ENCODE measurements around the gene GAREM2.
"Not testable (repeated sequence)": the region's sequence is repeated elsewhere in the genome, so short reads cannot be mapped to it uniquely, and the experiment has no call there.

GAREM2 gene

DNA sequence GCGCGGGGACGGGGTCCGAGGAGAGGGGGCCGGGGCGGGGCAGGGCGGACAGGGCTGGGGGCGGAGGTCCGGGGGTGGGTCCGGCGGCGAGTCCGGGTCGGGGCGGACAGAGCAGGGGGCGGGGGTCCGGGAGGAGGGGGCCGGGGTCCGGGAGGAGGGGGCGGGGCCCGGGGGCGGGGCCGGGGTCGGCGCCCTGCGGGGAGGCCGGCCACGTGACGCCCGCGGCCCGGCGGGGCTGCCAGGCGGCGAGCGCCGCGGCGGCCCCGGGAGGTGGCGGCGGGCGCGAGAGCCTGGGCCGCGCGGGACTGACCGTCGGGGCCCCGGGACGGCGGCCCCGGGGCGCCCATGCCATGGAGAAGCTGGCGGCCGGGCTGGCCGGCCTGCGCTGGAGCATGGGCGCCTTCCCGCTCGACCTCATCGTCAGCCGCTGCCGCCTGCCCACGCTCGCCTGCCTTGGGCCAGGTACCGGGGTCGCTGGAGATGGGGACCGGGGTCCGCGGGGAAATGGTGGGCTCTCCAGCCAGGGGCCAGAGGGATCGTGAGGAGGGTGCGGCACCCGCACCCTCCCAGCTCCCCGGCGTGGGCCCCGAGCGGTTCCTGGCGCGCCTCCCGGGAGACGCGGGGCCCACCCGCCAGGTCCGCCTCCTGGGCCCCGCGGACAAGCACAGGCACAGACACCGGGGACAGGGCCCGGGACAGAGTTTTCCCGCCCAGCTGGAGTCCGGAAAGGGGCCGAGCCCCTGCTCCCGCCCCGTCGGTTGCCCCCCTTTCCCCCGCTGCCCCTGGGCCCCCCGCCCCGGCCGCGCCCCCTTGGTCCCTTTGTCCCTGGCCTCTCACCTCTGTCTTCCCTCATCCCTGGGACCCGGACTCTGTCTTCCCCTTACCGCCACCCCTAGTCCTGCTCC is at the start of gene GAREM2:
TSS of gene GAREM2 (plus strand) at position 218 of the 905 bp plus-strand sequence. CDS start at position 351, 133 bp downstream.
- peak; percentile 69 for DNase-seq (ENCODE audit: low spot score)

DNA sequence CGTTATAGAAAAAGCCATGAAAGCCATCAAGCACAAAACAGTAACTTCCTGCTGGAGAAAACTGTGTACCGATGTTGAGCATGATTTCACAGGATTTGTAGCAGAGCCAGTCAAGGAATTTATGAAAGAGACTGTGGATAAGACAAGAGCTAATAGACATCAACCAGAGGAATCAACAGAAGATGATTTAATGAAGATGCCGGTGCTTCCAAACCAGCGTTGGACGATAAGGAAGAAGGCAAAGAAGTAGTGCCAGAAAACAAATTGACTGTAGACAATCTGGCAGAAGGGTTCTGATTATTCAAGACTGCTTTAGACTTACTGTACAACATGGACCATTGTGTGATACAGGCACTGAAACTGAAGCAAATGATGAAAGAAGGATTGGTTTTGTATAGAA is 49.5 kb upstream of the GAREM2 start:
- DNase-seq (ENCODE audit: low spot score), result no peak

DNA sequence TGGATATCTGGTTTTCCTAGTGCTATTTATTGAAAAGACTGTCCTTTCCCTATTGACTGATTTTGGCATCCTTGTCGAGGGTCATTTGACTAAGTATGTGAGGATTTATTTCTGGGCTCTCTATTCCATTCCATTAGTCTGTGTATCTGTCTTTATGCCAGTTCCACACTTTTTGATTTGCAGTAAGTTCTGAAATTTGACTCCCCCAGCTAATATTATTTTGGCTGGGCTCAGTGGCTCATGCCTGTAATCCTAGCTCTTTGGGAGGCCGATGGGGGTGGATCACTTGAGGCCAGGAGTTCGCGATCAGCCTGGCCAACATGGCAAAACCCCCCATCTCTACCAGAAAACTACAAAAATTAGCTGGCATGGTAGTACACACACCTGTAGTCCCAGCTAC is 46.8 kb upstream of the GAREM2 start:
- DNase-seq (ENCODE audit: low spot score), result no peak

DNA sequence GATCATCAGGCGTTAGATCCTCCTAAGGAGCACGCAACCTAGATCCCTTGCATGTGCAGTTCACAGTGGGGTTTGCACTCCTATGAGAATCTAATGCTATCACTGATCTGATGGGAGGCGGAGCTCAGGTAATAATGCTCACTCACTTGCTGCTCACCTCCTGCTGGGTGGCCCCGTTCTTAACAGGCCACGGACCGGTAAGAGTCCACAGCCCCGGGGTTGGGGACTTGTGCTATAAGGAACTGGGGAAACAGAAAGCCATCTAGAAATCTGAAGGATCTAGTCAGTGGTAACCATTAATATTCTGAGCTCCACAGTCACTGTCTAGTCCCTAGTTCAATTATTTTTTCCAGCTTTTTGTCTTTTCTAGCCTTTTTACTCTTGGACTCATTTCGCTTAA is 44.7 kb upstream of the GAREM2 start:
- DNase-seq (ENCODE audit: low spot score), result no peak

DNA sequence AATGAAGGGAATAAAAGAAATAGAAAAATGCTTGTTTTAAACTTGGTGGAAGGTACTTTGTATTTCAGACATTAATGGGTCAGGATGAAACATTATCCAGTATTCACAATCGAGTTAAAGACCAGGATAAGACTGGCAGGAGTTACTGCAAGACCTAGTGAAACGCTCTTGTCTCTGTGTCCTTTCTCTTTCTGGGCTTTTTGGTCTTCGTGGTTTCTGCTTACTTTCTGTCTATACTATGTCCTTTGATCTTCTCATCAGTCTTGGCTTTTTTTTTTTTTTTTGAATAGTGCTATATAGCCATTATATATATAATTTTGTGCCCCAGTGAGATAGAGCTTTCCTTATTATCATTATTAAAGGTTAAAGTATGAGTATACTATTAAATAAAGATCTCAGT is 42.1 kb upstream of the GAREM2 start:
- DNase-seq (ENCODE audit: low spot score), result no peak

DNA sequence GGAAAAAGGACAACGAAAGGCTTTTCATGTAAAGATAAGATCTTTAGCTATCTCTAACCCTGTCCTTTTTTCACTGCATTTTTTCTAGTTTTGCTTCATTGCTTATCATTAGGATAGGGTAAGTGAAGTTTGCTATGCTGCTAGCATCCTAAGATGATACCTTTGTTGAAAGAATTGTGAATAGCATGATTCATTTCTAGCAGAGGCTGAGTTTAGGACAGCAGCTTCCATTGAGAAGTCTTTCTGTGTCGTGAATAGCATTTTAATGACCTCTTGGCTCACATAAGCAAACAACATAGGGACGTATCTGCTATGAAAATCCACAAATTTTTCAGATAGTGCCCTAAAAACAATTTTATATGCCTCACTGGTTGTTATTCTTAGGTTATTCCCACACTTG is 36.4 kb upstream of the GAREM2 start:
- DNase-seq (ENCODE audit: low spot score), result no peak

DNA sequence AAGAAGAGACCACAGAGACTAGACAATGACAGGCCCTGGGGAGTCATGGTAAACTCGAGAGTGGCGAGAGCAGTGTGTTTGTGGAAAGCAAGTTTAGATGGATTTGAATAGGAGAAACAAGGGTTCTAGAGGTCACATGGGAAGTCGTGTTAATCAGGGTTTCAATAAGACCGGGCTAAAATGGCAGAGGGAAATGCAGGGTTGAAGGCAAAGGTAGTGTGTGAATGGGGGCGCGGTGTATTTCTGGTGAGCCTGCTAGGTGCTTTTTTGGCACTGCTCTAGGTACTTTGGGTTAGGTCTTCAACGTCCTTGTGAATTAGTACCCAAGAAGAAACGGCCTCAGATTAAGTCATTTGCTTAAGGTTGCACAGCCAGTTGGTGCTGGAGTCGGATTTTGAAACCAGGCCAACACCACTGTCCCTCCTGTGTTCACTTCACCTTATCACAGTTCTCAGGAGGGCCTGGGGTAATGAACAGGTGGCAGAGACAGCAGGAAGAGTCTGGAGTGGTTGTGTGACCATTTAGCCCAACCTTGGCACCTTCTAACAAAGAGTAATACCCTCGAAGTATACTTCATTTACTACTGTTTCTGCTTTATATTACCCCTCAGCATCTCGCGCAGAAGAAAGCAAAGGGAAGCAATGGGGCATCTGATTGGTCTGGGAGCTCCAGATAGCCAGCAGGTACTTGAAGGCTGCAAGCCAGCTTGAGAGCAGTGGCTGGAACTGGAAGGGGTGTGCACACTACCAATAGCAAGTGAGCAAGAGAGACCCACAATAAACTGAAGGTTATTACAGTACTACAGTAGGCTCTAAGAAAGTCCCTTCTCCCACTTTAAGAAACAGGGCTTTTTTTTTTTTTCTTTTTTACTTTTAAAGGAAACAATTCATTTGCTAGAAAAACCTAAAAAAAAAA is 33.4 kb upstream of the GAREM2 start:
- no peak for DNase-seq (ENCODE audit: low spot score)

DNA sequence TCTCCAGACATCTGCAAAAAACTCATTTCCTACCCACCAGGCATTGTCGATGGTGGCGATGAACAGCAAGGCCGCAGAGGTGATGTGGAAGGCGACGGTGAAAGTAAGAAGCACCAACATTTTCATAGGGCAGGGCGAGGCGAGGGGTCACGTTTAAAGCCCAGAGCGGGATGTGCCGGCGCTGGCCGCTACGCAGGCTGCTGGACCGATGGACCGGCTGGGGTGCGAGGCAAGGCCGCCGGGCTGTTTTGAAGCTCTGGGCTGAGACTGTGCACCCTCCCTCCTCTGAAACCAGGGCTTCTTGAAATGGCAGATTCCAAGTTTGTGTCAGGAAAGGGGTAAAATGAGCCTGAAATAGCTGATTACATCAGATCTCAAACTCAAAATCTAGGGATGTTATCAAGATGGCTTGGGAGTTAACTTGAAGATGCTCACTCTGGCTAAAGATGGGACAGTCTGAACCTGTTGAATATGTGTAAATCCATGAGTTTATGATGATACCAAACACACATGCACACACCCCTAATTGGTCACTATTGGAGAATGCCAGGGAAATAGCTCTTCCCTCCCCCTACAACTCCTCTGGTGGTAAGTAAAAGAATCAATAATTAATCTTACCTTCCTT is 31.6 kb upstream of the GAREM2 start:
- DNase-seq (ENCODE audit: low spot score), result no peak

DNA sequence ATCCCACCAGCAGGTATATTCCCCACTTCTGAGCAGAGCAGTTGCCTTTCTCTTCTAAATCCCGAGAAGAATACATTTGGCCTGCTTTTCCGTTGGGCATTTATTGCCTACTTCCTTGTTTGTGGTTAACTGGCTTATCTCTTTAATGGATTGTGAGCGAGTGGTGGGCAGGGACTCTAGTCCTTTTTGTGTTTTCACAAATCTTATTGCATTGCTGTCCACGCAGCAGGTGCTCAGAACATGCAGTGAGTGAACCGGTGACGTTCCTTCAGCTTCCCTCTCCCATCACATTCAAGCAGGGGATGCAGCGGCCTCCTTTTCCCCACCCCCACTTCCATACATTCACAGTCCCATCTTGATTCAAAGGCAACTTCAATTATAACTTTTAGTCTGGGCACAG is 28.9 kb upstream of the GAREM2 start:
- DNase-seq (ENCODE audit: low spot score), result peak; percentile 30

DNA sequence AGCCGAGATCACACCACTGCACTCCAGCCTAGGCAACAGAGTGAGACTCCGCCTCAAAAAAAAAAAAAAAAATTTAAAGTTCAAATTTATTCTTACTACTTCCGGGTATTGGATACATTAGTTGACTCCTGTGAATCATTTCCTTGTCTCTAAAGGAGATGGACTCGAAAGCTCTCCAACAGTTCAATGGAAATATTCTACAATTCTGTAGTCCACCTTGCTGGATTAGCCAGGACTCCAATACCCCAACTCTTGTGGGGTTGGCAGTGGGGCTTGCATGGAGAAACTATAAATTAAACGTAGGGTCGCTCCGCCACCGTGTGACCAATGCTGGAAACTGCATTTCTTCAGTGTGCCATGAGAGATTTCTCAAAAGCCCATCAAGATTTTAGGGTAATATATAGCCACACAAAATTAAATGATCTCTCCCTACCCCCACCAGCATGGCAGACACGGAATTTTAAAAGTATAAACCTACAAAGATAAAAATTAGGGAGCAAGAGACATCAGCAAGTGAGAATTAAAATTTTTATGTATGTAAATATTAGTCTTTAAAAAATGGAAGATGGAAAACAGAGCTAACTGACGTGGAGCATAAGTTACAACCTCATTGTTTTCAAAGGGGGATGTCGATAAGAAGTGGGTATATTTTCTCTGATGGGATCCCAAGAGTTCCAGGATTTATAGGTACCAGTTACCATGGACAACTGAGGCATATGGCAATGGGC is 27.8 kb upstream of the GAREM2 start:
- DNase-seq (ENCODE audit: low spot score), result peak; percentile 55

DNA sequence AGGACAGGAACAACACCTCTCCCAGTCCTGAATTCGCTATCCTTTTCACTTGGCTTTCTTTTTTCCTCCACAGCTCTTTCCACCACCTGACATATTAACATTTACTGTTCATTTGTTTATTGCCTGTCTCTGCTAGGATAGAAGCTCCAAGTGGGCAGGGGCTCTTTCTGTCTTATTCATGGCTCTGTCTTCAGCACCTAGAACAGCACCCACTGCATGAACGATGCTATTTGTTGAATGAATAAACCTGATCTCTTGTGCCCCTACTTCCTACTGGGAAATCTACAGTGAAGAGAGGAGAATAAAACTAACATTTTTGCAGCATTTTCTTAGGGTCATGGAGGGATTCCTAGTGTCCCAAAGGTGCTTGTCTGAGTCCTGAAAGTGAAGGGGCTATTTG is 24.4 kb upstream of the GAREM2 start:
- no peak for DNase-seq (ENCODE audit: low spot score)

DNA sequence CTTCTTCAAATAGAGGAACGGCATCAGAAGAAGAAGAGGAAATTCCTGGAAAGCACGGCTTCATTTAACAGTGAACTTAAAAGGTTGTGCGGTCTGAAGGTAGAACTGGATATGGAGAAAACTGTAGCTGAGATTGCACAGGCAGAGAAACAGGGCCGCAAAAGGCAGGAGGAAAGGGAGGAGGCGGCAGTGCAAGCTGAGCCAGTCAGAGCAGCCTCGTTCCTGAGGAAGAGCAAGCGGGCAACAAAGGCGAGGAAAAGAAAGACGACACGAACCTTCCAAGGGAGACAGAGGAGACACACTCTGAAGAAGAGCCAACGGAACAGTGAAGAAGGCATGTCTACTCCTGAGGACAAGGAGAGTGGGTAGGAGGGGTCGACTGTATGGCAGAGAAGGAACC is 22.6 kb upstream of the GAREM2 start:
- DNase-seq (ENCODE audit: low spot score), result no peak

DNA sequence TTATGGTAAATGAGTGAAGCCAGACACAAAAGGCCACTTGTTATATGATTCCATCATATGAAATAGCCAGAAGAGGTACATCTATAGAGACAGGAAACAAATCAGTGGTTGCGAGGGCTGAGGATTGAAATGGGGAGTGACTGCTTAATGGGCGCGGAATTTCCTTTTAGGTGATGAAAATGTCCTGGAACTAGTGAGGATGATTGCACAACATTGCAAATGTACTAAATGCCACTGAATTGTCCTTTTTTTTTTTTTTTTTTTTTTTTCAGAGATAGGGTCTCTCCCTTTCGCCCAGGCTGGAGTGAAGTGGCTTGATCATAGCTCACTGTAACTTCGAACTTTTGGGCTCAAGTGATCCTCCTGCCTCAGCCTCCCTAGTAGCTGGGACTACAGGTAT is 15.3 kb upstream of the GAREM2 start:
- DNase-seq (ENCODE audit: low spot score), result no peak

DNA sequence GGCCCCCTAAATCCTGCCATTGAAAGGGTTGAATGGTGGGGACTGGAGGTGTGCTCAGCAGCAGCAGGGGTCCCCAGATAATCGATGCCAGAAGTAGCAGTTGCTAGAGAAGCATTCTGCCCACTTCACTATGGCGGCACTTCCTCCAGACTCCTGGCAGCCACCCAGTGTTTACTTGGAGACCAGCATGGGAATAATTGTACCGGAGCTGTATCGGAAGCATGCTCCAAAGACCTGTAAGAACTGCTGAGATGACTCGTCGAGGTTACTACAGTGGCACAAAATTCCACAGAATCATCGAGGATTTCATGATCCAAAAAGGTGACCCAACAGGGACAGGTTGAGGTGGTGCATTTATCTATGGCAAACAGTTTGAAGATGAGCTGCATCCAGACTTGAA is 11.0 kb upstream of the GAREM2 start:
- no peak for DNase-seq (ENCODE audit: low spot score)

DNA sequence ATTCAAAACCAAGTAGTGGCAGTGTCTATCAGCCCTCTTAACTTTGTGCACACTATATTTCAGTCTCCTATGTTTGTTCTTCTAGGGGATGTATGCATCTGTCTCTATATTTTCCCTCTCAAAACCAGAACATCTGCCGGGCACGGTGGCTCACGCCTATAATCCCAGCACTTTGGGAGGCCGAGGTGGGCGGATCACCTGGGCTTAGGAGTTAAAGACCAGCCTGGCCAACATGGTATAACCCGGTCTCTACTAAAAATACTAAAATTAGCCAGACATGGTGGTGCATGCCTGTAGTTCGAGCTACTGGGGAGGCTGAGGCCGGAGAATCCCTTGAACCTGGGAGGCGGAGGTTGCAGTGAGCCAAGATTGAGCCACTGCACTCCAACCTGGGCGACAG is 9.9 kb upstream of the GAREM2 start:
- DNase-seq (ENCODE audit: low spot score), result no peak

DNA sequence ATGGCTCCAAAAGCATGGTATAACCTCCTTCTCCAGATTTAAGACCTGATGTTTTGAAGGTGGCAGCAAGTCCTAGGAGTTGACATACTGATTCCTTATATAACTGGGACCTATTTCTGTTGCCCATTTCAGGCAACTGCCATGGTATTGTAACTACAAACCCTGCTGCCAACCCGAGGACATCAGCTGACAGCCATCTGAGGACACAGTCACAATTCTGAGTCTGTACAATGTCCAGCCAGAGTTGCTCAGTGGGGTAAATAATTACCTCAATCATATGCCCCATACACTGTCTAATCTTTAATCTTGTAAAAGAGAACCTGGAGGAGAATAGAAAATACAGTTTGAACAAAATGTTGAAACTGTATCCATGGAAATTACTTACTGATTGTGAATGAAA is 8.7 kb upstream of the GAREM2 start:
- no peak for DNase-seq (ENCODE audit: low spot score)

DNA sequence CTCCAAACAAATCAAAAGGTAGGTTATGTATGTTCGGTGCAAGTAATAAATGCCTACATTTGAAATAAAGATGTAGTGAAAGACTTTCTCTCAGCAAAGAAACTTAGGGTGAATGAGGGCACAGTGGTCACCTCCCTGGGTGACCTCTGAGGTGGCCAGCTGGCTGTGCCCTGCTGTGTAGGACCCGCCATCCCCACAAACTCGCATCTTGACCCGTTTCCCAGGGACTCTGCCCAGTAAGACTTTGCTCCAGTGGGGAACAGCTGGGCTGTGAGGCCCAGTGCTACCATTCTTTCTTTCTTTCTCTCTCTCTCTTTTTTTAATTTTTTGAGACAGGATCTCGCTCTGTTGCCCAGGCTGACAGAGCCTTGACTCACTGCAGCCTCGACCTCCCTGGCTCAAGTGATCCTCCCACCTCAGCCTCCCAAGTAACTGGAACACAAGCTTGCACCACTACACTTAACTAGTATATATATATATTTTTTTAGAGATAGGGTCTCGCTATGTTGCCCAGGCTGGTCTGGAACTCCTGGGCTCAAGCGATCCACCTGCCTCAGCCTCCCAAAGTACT is 8.2 kb upstream of the GAREM2 start:
- DNase-seq (ENCODE audit: low spot score), result no peak

DNA sequence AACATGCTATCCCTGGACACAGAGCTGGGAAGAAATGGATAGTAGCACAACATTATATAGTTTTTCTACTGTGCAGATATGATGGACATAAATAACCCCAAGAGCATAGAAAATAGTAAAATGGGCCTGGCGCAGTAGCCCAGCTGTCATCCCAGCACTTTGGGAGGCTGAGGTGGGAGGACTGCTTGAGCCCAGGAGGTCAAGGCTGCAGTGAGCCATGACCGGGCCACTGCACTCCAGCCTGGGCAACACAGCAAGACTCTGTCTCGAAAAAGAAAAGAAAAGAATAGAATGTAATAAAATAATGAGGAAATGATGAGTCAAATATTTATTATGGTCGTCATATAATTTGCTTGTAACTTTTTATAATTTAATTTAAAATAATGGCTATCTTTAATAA is 7.5 kb upstream of the GAREM2 start:
- DNase-seq (ENCODE audit: low spot score), result no peak

DNA sequence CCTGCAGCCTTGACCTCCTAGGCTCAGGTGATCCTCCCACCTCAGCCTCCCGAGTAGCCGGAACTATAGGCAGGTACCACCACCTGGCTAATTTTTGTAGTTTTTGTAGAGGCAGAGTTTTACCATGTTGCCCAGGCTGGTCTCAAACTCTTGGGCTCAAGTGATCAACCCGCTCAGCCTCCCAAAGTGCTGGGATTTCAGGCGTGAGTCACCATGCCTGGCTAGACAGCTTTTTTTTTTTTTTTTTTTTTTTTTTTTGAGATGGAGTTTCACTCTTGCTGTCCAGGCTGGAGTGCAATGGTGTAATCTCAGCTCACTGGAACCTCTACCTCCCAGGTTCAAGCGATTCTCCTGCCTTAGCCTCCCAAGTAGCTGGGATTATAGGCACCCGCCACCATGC is 6.3 kb upstream of the GAREM2 start:
- DNase-seq (ENCODE audit: low spot score), result not testable (repeated sequence)

DNA sequence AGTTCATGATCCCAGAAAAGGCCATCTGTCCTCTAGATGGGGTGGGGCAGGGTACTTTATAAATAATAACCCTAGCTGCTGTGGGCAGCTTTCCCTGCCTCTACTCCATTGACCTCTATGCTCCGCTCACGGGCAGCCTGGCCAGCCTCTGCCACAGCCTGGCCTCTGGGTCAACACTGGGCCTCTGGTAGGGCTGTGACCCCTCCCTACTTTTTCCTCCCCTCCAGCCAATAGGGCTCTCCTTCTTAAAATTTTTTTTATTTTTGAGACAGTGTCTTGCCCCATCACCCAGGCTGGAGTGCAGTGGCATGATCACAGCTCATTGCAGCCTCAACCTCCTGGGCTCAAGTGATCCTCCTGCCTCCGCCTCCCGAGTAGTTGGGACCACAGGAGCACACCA is 4.1 kb upstream of the GAREM2 start:
- DNase-seq (ENCODE audit: low spot score), result no peak

DNA sequence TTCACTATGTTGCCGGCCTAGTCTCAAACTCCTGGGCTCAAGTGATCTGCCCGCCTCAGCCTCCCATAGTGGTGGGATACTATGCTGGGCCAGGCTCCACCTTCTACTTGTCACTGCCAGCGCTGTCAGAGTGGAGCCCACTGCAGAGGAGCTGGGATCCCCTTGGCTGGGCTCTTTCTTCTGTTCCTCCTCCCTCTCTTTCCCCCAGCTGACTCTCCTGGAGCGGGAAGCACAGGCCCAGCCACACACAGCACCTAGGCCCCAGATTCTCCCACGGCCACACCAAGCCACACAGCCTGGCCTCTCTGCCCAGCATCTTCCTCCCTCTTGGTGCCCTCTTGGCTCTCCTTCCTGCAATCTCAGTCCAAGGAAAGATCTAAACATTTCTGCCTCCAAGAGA is 3.7 kb upstream of the GAREM2 start:
- DNase-seq (ENCODE audit: low spot score), result no peak
